ENCODE data around the gene ZNF460. TPM values are rescaled to one million over a fixed set of nuclear protein-coding genes. Genes with fewer than 3 reads are reported as not detected.

ZNF460 gene
- total and polyA plus RNA-seq, 10 donors = 0.24 to 84.7 (median 65.4) TPM

DNA sequence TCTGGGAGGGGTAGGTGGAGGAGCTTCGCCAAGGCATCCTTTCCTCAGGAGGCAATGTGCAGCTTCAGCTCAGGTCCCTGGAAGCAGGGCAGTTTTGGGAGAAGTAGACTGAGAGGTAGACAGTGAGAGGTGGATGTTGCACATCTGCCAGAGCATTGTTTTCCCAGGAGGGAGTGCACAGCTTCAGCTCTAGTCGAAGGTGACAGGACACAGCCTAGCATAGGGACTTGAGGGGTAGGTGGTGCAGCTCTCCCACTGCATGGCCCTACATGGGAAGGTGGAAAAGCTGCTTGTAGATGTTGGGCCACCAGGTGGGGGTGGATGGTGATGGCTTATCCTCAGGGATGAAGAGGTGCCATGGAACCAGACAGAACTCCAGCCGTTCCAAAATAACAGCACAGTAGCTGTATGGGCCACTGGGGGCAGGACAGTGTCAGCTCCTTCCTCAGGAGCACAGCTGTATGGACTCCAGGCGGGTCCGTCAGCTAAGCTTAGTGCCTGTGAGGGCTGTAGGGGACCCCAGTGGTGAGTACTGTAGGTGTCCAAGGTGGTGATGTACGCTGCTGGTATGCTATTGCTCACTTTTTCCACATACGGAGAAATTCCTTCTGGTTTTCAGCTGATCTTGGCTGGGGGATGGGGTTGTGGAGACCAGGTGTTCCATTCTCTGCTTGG is 22.6 kb downstream of the ZNF460 start:
- no peak overlapping the region for H3K27ac ChIP-seq
- peaks cover 0 to 3% (median 0%) of the 10 kb centered on the region in 6 donors for H3K4me1 ChIP-seq
- H3K4me3 ChIP-seq = no peak overlapping the region
- intact Hi-C loops (cut with DNase I; ENCODE audit: low total_unique reads) = no loop called here
- DNase-seq = no peak
- H3K27me3 ChIP-seq (replicated peaks in 1 of 7) = no peaks in the 10 kb centered on the region
- peaks cover 0 to 78% (median 27%) of the 10 kb centered on the region in 6 donors for H3K36me3 ChIP-seq
- no peak for TF ChIP-seq POLR2AphosphoS5 (IDR thresholded peaks at IDR 0.05)
- TF ChIP-seq CTCF (IDR thresholded peaks at IDR 0.05 in 8 of 11, conservative IDR thresholded peaks at IDR 0.05 in 3 of 11) = no peak
- TF ChIP-seq POLR2A (IDR thresholded peaks at IDR 0.05) = no peak
- H3K9me3 ChIP-seq = peaks cover 0 to 5% (median 0%) of the 10 kb centered on the region in 8 donors
- WGBS, 5 donors = 82 to 98% (median 93%) methylated on average over 7 of the region's 7 CpGs

- H3K27me3 ChIP-seq (replicated peaks in 1 of 7) = no peaks in the 10 kb centered on the region
- no peak for DNase-seq
- intact Hi-C loops (cut with DNase I; ENCODE audit: low total_unique reads) = no loop called here
- no peak overlapping the region for H3K27ac ChIP-seq
- peaks cover 0 to 3% (median 0%) of the 10 kb centered on the region in 6 donors for H3K4me1 ChIP-seq
- TF ChIP-seq POLR2AphosphoS5 (IDR thresholded peaks at IDR 0.05) (no peak), CTCF (IDR thresholded peaks at IDR 0.05 in 8 of 11, conservative IDR thresholded peaks at IDR 0.05 in 3 of 11) (no peak), POLR2A (IDR thresholded peaks at IDR 0.05) (no peak)
- no peak overlapping the region for H3K4me3 ChIP-seq
- peaks cover 0 to 58% (median 18%) of the 10 kb centered on the region in 6 donors for H3K36me3 ChIP-seq
- H3K9me3 ChIP-seq = peaks cover 0 to 7% (median 0%) of the 10 kb centered on the region in 8 donors
- 0 to 59% (median 28%) methylated on average over 1 of the region's 1 CpG for WGBS, 5 donors
Measured at GRCh38 chr19:57305056-57305455, 24.8 kb downstream of the ZNF460 start.

GRCh38 chr19:57308514-57308913 is 28.2 kb downstream of the ZNF460 start:
- Histone ChIP-seq H3K9me3 (peaks cover 0 to 7% (median 0%) of the 10 kb centered on the region in 8 donors), H3K27me3 (replicated peaks in 1 of 7) (no peaks in the 10 kb centered on the region), H3K27ac (no peak overlapping the region), H3K36me3 (peaks cover 0 to 24% (median 4%) of the 10 kb centered on the region in 6 donors), H3K4me3 (no peak overlapping the region), H3K4me1 (no peaks in the 10 kb centered on the region)
- intact Hi-C loops (cut with DNase I; ENCODE audit: low total_unique reads) = no loop called here
- no peak for DNase-seq
- TF ChIP-seq POLR2A (IDR thresholded peaks at IDR 0.05) (no peak), CTCF (IDR thresholded peaks at IDR 0.05 in 8 of 11, conservative IDR thresholded peaks at IDR 0.05 in 3 of 11) (no peak), POLR2AphosphoS5 (IDR thresholded peaks at IDR 0.05) (peak in 1 of 3 donors; percentile 1)

DNA sequence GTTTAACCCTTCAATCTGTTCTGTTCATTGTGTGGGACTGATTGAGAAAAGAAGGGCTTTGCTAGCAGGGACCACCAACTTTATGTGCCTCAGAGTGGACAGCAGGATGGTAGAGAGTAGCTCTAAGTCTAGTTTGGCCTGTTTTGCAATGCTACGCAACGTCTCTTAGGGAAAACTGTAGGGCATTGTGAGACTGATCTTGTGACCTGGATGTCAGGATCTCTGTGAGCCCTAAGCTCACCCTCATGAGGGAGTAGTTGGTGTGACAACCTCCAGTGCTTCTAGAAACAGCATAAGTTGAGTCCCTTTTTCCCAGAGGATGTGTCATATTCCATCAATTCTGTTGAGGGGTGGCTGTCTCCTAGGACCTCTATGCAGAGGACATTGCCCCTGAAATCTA is 30.5 kb downstream of the ZNF460 start:
- Histone ChIP-seq H3K36me3 (peaks cover 0 to 1% (median 0%) of the 10 kb centered on the region in 6 donors), H3K27ac (no peak overlapping the region), H3K4me3 (no peak overlapping the region), H3K9me3 (peaks cover 0 to 7% (median 0%) of the 10 kb centered on the region in 8 donors), H3K4me1 (no peaks in the 10 kb centered on the region), H3K27me3 (replicated peaks in 1 of 7) (no peaks in the 10 kb centered on the region)
- TF ChIP-seq POLR2AphosphoS5 (IDR thresholded peaks at IDR 0.05) = no peak
- no peak for TF ChIP-seq POLR2A (IDR thresholded peaks at IDR 0.05)
- no peak for TF ChIP-seq CTCF (IDR thresholded peaks at IDR 0.05 in 8 of 11, conservative IDR thresholded peaks at IDR 0.05 in 3 of 11)
- 73 to 94% (median 78%) methylated on average over 2 of the region's 2 CpGs for WGBS, 5 donors
- no peak for DNase-seq
- intact Hi-C loops (cut with DNase I; ENCODE audit: low total_unique reads) = no loop called here

Measured in spleen (tissue), 11 donors.